HG03139 (cell line): ENCODE measurements around the gene RGS6.

Experiments
- ATAC-seq: cut with Tn5 transposase; IDR thresholded peaks from one replicate; pipeline ENCODE4 v1.9.1; 2021; ENCODE audit not compliant: unreplicated experiment

Gene RGS6

DNA sequence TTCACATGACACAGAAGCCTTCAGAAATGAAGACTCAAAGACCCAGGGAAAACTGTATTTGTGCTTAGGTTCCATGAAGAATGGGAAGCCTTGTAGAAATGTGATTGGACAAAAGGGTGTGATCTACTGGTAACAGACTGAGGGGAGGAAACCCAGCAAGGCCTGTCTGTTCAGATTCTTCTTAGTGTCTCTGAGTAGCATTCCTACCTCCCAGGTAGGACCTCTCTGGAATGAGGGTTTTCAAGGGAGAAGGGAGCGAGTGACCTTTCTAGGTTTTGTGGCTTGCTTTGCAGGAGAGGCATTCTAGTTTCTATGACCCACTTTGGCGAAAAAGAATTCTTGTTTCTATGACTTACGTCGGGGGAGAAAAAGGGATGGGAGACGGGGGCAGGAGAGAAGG lies 560.0 kb downstream of the RGS6 start:
- no peak for ATAC-seq

DNA sequence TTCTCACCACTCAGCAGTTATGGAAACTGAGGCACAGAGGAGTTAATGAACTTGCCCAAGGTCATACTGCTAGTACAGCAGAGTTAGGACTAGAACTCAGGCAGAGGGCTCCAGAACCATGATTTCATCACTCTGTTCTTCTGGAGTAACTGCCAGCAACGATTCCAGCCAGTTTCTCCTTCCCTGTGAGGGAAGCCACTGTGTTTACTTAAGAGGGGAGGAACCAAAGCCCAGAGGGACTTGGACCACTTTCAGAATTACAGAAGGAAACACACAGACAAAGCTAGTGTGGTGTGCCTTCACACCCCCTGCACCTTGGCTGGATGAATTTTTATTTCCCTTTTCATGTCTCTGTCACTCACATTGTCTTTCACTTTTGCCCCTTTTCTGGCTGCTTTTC lies 563.4 kb downstream of the RGS6 start:
- no peak for ATAC-seq

DNA sequence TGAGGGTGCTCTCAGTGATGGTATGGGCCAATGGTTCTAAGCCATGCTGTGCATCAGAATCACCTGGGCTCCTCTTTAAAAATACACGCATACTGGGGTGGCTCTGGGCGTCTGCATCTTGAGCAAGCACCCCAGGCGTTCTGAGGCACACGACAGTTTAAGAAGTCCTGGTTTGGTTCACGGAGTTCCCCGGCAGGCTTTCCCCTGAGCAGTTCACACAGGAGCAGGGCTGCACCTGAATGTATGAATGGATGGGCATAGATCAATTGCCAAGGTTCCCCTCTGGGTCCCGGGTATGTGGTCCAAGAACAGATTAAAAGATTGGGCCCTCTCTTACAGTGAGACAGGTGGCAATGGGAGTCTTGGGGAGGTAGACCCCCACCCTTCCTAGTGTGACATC lies 566.4 kb downstream of the RGS6 start:
- no peak for ATAC-seq

DNA sequence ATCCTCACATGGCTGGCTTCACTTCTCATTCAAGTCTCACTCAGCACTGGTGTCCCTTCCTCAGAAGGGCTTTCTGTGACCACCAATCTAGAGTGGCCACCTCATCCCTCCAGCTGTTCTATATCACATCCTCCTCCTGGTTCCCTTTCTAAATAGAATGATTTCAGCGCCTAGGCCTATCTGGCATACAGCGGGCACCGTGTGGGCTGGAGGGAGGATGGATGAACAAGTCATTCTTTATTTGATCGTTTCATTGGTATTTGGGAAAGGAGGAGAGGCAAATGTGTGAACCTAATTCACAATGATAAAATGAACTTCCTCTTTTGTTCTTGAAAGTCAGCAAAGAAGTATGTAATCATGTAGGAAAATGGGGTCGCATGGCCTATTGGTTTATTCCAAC lies 567.5 kb downstream of the RGS6 start:
- no peak for ATAC-seq

DNA sequence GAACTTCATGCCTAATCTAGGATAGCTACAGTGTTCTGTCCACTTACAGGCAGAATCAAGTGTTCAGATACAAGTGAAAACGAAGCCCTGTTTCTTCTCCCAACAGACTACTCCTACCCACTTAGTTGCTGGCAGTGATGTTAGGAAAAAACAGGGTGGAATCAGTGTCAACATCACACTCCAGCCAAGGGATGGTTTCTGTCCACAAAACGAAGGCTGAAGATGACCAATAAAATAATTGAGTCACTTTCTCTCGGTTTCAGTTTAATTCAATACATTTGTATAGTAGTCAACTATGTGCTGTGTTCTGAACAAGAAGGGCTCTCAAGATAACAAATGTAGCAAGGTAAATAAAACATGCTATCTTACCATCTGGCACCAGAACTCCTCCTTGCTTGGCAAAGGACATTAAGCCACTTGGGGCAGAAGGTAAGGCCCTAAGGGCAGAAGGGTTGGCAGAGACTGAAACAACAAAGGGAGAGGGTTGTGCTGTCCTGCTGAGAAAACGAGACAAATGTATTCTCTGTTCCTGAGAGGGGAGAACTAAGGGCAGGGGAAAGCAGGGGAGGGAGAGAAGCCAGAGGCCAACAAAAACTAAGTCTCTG lies 568.1 kb downstream of the RGS6 start:
- no peak for ATAC-seq

DNA sequence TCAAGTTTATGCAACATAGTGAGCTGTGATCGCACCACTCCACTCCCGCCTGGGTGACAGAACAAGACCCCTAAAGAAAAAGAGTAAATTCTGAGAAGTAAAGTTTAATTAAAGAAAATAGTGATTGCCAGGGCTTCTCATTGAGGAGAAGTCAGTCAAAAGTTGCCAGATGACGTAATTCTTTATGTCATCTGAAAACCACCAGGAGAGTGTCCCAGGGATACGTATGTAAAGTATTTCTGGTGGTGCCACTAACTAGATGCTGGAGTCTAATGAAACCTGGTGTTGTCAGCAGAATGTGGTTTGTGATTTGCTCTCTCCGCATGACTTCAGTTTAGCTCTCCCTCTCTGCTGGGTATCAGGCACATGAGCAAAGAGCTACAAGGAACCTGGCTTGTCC lies 569.2 kb downstream of the RGS6 start:
- no peak for ATAC-seq

DNA sequence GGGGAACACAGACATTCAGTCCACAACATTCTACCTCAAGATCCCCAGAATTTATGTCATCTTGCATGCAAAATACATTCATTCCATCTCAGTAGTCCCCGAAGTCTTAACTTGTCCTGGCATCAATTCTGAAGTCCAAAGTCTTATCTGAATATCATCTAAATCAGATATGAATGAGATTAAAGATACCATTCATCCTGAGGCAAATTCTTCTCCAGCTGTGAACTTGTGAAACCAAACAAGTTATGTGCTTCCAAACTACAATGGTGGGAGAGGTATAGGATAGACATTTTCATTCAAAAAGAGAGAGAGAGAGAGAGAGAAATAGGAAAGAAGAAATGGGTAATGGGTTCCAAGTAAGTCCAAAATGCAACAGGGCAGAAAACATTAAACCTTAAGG lies 571.0 kb downstream of the RGS6 start:
- no peak for ATAC-seq

DNA sequence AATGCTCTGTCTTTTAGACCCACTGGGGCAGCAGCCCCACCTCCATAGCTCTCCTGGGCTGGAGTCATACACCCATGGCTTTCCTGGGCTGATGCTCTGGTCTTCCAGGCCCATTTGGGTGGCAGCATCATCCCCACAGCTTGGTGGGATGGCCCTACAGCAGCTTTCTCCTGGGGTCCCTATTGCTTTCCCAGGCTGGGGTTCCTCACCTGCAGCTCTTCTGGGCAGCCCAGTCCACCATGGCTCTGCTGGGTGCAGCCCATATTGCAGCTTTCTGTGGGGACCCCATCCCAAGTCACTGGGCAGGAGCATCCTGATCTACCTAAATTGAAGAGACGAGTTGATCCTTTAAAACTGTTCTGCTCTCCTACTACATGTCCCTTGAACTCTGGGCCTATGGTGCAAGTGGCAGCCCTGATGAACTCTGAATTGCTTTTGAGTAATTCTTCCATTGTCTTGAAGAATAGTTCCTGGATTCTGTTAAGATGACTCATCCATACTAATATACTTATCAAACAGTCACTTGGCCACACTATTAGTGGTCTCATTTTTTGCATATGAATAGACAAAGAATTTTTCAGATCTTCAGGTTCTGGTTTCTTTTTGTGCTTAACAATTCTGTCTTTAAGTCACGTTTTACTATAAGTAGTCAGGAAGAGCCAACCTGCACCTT lies 571.6 kb downstream of the RGS6 start:
- no peak for ATAC-seq

DNA sequence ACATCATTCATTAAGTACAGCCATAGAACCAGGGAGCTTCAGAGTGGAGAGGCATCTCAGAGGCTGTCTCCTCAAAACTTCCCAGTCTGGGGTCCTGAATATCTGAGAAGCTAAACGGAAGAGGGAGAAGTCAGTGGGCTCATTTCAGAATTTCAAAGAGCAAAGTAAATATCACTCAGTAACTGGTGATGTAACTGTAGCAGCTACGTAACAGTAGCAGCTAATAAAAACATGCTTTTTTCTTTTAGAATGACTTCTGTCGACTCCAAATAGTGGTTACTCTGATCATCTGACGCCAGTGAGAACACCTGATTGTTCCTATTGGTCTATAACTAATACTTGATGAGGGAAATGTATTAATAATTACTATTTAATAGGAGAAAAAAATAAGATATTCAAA lies 578.3 kb downstream of the RGS6 start:
- no peak for ATAC-seq

DNA sequence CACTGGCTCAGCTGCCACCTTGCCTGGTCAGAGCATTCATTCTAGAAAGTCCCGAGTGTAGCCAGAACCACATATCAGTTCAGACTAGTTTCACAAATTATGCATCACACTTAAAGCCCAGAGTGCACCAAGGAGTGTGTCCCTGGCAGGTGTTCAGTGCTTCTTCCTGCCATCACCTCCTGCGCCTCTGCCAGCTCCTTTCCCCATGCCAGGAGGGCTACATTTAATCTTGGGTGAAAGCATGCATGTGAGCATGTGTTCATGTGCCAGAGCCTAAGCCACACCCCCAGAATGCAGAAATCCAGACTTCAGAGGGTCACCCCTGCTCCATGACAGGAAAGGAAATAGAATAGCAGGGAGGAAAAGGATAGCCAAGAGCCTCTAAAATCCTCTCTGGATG lies 580.1 kb downstream of the RGS6 start:
- no peak for ATAC-seq

DNA sequence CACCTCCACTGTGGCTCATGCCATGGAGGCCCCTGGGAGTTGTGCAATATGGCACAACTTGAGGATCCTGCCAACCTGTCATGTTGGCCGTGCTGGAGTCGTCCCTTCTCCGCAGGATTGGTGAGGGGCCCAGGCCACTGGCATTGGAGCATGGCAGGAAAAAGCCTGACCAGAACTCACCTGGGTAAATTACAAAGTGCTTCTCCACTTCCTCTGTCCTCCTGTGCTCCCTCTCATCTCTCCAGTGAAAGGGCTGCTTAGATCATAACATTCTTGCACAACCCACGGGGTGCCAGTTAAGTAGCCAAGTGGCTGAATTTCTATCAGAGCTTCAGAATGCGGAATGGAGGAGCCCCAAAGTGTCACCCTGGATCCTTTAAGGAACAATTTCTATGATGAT lies 580.7 kb downstream of the RGS6 start:
- no peak for ATAC-seq

DNA sequence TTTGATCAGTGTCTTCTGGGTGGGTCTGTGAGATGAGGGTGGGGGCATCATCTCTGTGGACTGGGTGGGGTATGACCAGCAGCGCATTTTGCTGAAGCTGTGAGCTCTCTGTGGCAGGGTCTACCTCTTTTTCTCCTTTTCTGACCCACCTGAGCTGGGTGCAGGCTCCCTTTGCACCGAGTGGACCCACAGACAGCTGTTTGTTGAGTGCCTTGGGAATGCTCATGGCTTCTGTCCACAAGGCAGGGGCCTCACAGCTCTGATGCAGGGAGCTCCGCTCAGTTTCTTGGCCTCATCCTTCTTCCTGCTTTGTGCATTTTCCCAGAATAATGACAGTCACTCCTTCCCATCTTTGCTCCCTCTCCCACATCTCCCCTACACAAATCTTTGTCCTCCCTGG lies 581.1 kb downstream of the RGS6 start:
- no peak for ATAC-seq

DNA sequence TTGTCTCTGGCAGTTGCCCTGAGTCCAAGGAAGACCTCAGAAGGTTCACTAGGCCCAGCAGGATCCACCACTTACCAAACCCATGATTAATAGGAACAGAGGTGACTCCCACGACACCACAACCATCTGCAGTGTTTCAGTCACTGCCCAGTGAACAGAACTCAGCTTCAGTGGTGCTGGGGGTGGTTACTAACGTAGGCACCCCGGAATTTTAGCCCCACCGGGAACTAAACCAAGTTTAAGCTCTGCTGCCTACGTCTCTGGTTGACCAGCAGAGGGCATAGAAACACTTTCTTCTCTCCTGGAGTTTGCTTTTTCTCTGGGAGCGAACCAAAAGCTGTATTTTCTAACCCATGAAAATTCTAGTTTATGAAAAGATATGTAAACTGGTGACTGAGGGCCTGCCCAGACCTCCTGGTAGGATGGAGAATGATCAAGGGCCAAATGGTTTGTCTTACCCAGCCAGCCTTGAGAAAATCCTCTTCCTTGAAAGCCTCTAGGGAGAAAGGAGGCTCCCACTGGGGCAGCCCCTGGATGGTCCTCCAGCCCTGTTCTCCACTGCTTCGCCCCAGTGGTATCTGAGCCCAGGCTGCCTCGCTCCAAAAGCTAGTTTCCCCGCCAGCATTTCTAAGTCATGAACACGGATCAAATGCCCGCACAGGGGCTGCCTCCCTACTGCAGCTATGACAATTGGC lies 581.9 kb downstream of the RGS6 start:
- ATAC-seq = no peak

DNA sequence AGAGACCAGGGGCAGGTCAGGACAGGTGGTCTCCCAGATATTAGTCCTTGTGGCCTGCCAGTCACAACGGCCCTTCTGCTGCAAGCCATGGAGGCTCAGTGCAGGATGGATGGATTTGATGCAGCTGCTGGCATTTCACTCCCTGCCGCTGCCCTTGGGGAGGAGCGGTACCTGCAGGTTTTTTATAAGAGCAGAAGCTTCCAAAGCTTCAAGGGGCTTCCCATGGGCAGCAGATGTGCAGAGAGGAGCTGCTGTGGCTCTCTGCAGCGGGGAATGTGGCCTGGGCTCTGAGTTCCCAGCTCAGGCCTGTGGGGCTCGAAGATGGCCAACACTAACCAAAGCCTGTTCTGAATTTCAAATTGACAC lies 582.4 kb downstream of the RGS6 start:
- ATAC-seq = no peak

DNA sequence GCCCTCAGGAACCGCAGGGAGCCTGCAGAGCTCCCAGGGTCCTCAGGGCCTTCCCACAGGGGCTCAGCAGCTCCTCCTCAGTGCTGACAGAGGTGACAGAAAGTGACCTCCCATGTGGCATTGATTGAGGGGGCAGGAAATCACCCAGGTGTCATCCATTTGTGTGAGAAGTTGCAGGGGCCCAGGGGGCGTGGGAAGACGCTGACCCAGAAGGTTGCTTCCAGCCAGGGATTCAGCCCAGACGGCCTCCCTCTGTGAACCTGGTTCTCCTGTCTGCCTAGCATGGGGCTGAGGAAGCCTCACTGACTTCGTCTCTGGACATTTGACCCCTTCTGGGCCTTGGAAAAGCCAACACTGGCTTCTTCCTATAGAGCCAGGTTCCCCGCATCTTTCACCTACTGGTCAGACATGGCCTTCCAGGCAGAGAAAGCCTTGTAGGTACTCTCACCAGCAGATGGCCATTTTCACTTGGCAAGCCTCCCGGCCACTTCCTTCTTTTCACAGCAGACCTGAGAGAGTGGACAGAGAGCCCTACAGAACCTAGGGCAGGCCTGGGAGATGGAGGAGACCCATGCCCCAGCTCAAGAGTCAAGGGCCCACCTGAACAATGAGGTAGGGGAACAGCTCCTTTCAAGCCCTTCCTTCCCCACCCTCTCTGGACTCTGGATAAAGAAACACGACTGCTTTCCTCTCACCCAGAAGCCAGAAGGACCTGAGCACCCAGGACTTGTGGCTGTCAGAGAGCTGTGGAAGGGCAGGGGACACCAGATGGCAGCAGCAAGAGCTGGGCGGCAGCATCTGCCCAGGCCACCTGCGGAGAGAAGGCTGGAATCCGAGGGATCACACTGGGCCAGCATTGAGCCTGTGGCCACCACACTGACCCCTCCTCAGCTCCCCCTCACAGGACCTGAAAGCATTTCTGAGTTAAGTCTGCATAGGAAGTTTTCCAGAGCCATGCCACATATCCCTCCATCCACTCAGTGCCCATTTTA lies 583.8 kb downstream of the RGS6 start:
- no peak for ATAC-seq

DNA sequence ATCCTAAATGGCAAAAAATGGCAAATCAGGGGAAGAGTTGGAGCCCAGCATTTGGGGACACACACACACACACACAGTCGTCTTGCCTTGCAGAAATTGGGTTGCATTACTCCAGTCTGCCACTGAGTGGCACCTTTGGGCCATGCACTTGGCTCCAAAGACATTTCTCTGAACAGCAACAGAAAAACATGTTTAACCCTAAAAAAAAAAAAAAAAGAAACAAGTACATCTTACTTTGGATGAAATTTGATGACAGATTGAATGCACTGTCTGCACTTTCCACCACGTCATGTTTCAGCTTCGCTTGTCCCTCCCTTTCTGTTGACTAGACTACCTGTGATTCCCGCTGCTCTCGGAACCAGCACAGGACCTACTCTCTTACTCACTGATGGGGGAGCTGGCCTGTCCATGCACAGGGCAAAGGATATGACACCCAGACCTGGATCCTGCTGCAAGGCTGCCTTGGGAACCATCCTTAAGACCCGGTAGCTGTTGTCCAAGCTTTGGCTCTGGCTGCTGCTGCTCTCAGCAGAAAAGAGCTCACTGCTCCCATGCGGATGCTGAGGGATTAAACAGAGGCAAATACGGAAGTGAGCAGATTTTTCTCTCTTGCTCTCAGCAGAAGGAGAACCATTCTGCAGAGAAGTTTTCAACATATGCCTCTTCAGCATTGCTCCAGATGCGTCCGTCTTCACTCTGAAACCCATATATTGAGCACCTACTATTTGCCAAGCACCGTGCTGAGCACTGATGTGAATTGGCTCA lies 584.9 kb downstream of the RGS6 start:
- ATAC-seq = no peak

DNA sequence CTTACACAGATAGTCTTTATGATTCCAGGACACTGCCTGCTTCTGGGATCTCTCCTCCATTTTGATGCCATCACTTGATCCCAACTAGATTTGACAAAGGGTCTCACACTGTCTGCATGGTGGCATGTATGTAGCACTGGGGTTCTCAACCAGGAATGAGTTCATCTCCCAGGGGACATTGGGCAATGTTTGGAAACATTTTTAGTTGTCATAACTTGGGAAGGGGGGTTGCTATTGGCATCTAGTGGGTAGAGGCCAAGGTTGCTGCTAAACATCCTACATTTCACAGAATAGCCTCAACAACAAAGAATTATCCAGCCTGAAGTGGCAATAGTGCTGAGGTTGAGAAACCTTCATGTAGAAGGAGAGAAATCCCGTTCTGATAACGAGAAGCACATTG lies 585.5 kb downstream of the RGS6 start:
- no peak for ATAC-seq

DNA sequence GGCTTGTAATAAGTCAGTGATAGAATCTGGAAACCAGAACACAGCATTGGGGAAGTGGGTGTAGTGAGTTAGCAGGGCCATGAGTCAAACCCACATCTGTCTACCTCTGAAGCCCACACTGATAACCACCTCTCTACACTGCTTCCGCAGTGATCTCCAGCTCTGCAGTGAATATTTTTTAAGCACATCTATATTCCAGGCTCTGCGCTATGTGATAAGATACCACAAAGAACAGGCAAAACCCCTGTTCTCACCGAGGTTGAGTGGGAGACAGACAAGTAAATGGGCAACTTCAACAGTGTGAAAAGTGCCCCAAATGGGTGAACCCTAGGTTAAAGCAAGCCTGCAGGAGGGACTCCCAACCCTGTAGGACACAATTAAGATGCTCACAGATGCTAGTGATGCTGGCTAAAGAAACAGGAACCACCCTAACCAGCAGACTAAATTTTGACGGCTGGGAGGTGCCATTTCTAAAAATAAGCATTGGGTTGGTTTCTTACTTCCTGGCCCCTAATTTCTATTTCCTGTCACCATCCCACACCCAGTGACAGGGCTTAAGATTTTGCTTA lies 586.7 kb downstream of the RGS6 start:
- peak; percentile 65 for ATAC-seq

DNA sequence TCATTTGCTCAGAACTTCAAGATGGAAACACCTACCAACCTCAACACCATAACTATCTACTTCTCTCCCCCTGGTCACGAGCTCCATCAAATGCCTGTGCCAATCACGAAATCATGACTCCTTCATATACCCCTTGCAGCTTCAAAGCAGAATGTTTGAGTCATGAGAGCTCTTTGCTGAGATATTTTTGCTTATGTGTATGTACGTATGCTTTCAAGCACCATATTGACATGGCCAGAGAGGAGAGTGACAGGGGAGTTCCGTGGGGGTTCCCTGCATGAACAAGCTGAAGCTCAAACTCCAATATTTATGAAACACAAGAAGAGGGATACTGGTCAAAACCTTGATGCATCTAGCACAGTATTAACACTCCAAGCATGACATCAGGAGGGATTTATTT lies 587.3 kb downstream of the RGS6 start:
- no peak for ATAC-seq

DNA sequence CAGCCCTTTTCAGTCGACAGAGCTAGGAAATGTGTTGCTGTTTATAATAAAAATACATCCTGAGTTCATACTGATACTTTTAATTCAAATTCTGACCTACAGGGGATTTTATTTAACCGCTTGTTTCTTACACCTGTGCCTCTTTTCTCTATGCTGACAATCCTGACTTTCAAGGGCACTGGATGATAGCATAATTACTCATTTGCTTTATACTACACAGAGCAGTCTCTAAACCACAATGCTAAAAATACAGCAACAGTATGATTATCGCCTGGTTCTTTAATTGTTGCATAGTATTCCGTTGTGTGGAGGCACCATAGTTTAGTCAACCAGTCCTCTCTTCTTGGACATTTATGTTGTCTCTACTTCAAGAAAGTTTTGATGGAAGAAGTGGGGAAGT lies 588.8 kb downstream of the RGS6 start:
- no peak for ATAC-seq
